ENCODE measurements around the gene PPFIA1.

DNA sequence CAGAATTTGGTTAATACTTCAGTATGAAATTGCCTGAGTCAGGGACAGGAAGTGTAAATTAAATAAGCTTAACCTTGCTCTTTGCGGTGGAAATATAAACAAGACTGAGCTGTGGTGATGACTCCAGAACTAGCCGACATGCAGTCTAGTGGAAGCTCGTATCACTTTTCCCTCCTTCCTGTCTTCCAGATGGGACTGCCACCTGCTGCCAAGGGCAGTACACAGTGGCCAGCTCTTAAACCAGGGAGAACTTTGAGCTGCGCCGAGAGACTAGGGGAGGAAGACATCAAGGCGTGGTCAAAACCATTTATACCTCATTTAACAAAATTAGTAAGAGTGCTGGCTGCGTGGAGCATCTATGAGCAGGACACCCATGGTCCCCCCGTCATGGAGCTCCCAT lies 96.6 kb downstream of the PPFIA1 start:
- no peak for TF ChIP-seq CTCF (IDR thresholded peaks at IDR 0.05 in 2 of 3, conservative IDR thresholded peaks at IDR 0.05 in 1 of 3; ENCODE audit: control insufficient read depth in 2 of 3, extremely low read depth in 1 of 3, insufficient read depth in 1 of 3, low read depth in 3 of 3, low read length in 3 of 3)
- TF ChIP-seq GABPA (IDR thresholded peaks at IDR 0.05; ENCODE audit: low read depth): no peak
- no peak for TF ChIP-seq EED (IDR thresholded peaks at IDR 0.05; ENCODE audit: low read depth)
- no peak for TF ChIP-seq POLR2AphosphoS5 (IDR thresholded peaks at IDR 0.05; ENCODE audit: low read length)

Measured in GM12878 (cell line).